ENCODE results near the gene CELSR3.

The CELSR3 gene

DNA sequence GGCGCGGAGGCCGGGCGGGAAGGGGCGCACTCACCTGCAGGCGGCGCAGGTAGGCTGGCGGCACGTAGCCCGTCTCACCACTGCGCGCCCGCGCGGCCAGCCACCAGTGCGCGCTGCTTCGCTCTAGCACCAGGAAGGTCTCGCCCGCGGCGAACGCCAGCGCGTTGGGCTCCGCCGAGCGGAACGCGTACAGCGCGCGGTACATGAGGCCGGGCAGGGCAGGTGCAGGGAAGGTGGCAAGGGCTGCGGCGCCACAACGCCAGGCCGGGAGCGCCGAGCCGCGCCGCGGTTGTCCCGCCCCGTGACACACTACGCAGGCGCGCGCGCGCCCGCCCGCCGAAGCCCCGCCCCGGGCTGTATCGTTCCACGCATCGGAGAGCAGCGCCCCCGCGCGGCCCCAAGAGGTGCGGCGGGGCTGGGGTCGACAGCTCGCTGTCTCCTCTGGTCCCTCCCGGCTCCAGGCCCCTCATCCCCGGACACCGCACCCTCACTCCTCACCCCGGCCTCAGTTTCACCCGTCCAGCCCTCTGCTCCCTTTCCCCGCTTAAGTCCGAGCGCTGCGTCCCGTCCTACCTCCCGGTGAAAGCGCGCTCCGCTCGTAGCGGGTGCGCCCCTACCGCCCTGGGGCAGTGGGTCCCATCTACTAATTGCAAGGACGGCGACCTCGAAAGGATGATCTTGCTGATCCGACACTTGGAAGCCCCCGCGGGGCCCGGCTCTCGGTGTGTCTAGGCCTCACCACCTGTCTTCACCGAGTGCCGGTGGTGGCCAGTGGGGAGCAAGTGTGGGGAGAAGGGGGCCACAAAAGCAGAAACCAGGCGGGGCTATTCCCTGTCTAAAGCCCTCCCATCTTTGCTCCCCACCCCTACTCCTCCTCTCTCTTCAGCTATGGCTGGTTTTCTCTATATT, 23.2 kb upstream of the CELSR3 start, which contains the start of gene NCKIPSD:
Gene NCKIPSD, minus strand, starts transcription at position 313 of the 909 bp plus-strand sequence. Its CDS starts 108 bp downstream, at position 205.
- H3K4me1 Mint-ChIP-seq: peaks cover 39% of the 10 kb centered on the region
- TF ChIP-seq, protein P1, sequence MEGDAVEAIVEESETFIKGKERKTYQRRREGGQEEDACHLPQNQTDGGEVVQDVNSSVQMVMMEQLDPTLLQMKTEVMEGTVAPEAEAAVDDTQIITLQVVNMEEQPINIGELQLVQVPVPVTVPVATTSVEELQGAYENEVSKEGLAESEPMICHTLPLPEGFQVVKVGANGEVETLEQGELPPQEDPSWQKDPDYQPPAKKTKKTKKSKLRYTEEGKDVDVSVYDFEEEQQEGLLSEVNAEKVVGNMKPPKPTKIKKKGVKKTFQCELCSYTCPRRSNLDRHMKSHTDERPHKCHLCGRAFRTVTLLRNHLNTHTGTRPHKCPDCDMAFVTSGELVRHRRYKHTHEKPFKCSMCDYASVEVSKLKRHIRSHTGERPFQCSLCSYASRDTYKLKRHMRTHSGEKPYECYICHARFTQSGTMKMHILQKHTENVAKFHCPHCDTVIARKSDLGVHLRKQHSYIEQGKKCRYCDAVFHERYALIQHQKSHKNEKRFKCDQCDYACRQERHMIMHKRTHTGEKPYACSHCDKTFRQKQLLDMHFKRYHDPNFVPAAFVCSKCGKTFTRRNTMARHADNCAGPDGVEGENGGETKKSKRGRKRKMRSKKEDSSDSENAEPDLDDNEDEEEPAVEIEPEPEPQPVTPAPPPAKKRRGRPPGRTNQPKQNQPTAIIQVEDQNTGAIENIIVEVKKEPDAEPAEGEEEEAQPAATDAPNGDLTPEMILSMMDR (IDR thresholded peaks at IDR 0.05; ENCODE audit: unreplicated experiment in 3 of 3): peak; percentile 80 to 90 (median 87)
- H3K9me3 Mint-ChIP-seq: no peaks in the 10 kb centered on the region
- H3K27ac Mint-ChIP-seq: peak within 1 kb of the TSS; percentile 26 to 54 (median 39)
- H3K27me3 Mint-ChIP-seq (ENCODE audit: low read depth): no peaks in the 10 kb centered on the region
- peaks cover 22% of the 10 kb centered on the region for H3K36me3 Mint-ChIP-seq (ENCODE audit: low read depth)
- H3K4me3 Mint-ChIP-seq: peak within 1 kb of the TSS; percentile 86 to 95 (median 91)

DNA sequence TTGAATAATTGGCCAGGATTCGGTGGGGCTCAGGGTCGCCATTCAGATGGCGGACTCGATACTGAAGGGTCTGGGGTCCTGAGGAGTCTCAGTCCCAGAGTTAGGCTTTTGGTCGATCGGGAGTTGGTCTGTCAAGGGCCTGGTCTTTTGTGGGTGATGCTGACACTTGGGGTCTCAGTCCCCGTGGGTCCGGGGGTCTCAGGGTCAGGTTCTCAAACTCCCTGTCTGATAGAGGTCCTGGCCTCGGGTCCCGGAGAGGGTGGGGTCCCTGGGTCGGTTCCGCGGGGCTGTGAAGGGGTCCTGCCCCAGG, 22.6 kb upstream of the CELSR3 start:
- TF ChIP-seq, protein P1 (IDR thresholded peaks at IDR 0.05; ENCODE audit: unreplicated experiment in 3 of 3): no peak
- Mint-ChIP-seq H3K27ac (peak overlapping the region in 1 of 3 experiments; percentile 39), H3K4me1 (peaks cover 39% of the 10 kb centered on the region), H3K4me3 (peak overlapping the region; percentile 86 to 95 (median 91)), H3K27me3 (ENCODE audit: low read depth) (no peaks in the 10 kb centered on the region), H3K9me3 (no peaks in the 10 kb centered on the region), H3K36me3 (ENCODE audit: low read depth) (peaks cover 27% of the 10 kb centered on the region)

DNA sequence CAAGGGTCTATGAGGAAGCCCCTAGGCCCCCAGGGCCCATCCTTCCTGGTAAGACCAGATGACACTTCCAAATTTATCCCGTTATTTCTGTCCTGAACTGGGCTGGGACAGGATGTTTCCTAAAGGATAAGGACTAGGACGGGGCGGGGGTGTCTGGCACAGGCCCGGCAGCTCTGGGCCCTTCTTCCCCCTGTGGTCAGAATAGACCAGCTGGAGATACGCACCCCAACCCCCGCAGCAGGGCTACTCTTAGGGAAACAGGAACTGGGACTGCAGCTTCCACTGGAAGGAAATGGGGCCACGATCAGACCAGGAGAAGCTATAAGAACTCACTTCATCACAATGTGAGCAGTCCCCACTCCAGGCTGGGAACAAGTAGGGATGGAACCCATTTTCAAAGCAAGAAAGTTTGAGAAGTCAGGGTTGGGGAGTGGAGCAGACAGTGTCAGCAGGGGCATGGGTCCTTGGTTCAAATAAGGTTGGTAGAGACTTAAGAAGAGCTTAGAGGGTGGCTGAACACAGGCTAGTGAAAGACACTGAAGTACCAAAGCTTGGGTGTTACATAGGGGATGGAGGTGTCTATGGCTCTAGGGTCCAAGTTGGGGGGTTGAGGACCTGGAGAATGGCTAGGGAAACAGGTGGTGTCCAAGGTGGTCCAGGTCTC, 21.9 kb upstream of the CELSR3 start:
- TF ChIP-seq, protein P1 (IDR thresholded peaks at IDR 0.05; ENCODE audit: unreplicated experiment in 3 of 3): no peak
- peak overlapping the region; percentile 86 to 91 (median 86) for H3K4me3 Mint-ChIP-seq
- no peaks in the 10 kb centered on the region for H3K9me3 Mint-ChIP-seq
- peak overlapping the region in 2 of 3 experiments; percentile 39 to 52 for H3K27ac Mint-ChIP-seq
- H3K27me3 Mint-ChIP-seq (ENCODE audit: low read depth): no peaks in the 10 kb centered on the region
- peaks cover 39% of the 10 kb centered on the region for H3K4me1 Mint-ChIP-seq
- peaks cover 24% of the 10 kb centered on the region for H3K36me3 Mint-ChIP-seq (ENCODE audit: low read depth)

DNA sequence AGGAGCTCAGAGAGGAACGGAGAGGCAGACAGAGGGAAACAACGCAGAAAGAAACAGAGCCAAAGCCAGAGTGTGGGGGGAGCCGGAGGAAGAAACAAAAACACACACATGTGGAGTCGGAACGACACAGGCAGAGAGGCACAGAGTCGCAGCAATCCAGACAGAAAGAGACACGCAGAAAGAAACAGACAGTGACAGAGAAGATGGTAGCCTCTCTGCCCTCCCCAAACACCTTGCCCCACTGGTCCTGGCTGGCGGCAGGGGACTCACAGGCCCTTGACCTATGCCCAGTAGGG, 21.3 kb upstream of the CELSR3 start:
- Mint-ChIP-seq H3K9me3 (no peaks in the 10 kb centered on the region), H3K36me3 (ENCODE audit: low read depth) (peaks cover 28% of the 10 kb centered on the region), H3K27me3 (ENCODE audit: low read depth) (no peaks in the 10 kb centered on the region), H3K27ac (peak overlapping the region in 2 of 3 experiments; percentile 2 to 81), H3K4me1 (peaks cover 39% of the 10 kb centered on the region), H3K4me3 (peak overlapping the region; percentile 86 to 91 (median 86))
- TF ChIP-seq, protein P1 (IDR thresholded peaks at IDR 0.05; ENCODE audit: unreplicated experiment in 3 of 3): no peak

DNA sequence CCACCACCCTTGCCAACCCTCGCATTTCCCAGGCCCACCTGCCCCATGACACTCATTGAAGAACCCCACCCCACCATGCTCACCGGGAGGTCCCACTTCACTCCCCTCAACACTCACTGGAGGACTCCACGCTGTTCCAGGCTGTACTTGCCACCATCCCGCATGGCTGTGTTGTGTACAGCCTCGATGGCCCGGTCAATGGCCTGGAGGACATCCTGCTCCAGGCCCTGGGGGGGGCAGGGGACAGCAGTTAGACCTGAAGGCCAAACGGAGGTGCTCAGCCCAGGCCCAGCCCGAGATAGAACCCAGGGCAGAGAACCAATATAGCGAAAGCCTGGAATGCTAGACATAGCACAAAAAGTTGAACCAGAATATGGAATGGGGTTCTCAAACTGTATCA, 20.1 kb upstream of the CELSR3 start:
- Mint-ChIP-seq H3K4me1 (peaks cover 38% of the 10 kb centered on the region), H3K27ac (peak overlapping the region in 1 of 3 experiments; percentile 15), H3K9me3 (no peaks in the 10 kb centered on the region), H3K27me3 (ENCODE audit: low read depth) (no peaks in the 10 kb centered on the region), H3K4me3 (peak overlapping the region in 2 of 3 experiments; percentile 67 to 91), H3K36me3 (ENCODE audit: low read depth) (peaks cover 27% of the 10 kb centered on the region)
- TF ChIP-seq, protein P1 (IDR thresholded peaks at IDR 0.05; ENCODE audit: unreplicated experiment in 3 of 3): no peak

Measured in nephron (organoid).